ENCODE measurements around the gene SKIL.

- TF ChIP-seq GATA3 (IDR thresholded peaks at IDR 0.05; ENCODE audit: low read depth, low read length) (no peak), GATA2 (IDR thresholded peaks at IDR 0.05; ENCODE audit: low read depth, low read length) (no peak)
Measured at GRCh38 chr3:170424879-170425278, 67.4 kb downstream of the SKIL start.
